RWPE2 (cell line): ENCODE results near the gene MRTFA.
"Not testable (repeated sequence)": the region's sequence is repeated elsewhere in the genome, so short reads cannot be mapped to it uniquely, and the experiment has no call there.

ENCODE experiments used
- ATAC-seq: fragments of 200-7000 bp; cut with Tn5 transposase; 3 replicates; pipeline ENCODE4 v1.9.1; 2021; ENCODE audit warnings: low read depth
- DNase-seq: peaks from one replicate; pipeline ENCODE4 v3.0.0-alpha.2; 2020; ENCODE audit warnings: low spot score
- H3K27ac ChIP-seq: fragments of 450-650 bp; 2 replicates; pipeline ENCODE4 v1.5.1; 2017; ENCODE audit warnings: mild to moderate bottlenecking; ENCODE audit not compliant: poor library complexity, severe bottlenecking
- H3K27me3 ChIP-seq: fragments of 250-450 bp; sonication (Bioruptor Pico); 2 replicates; pipeline ENCODE4 v1.5.1; 2021; ENCODE audit warnings: mild to moderate bottlenecking, moderate library complexity; ENCODE audit not compliant: insufficient read depth, poor library complexity, severe bottlenecking
- H3K36me3 ChIP-seq: fragments of 250-450 bp; sonication (Bioruptor Pico); 2 replicates; pipeline ENCODE4 v1.5.1; 2020; ENCODE audit warnings: low read depth, mild to moderate bottlenecking, moderate library complexity
- H3K4me1 ChIP-seq: fragments of 250-450 bp; sonication (Bioruptor Pico); 2 replicates; pipeline ENCODE4 v1.5.1; 2021; ENCODE audit warnings: mild to moderate bottlenecking, moderate library complexity; ENCODE audit not compliant: insufficient read depth, poor library complexity, severe bottlenecking
- H3K4me3 ChIP-seq: fragments of 250-450 bp; sonication (Bioruptor Pico); 2 replicates; pipeline ENCODE4 v1.5.1; 2021; ENCODE audit warnings: mild to moderate bottlenecking, moderate library complexity; ENCODE audit not compliant: severe bottlenecking
- H3K9me3 ChIP-seq: fragments of 250-450 bp; sonication (Bioruptor Pico); 2 replicates; pipeline ENCODE4 v1.5.1; 2021; ENCODE audit warnings: mild to moderate bottlenecking, moderate library complexity; ENCODE audit not compliant: severe bottlenecking
- CTCF ChIP-seq: fragments of 450-650 bp; IDR thresholded peaks from one replicate; pipeline ENCODE4 v1.5.1; 2017; ENCODE audit warnings: mild to moderate bottlenecking, moderate library complexity; ENCODE audit not compliant: poor library complexity, severe bottlenecking

The MRTFA gene

GRCh38 chr22:40534379-40535188, 101.9 kb downstream of the MRTFA start:
- H3K4me3 ChIP-seq = no peak overlapping the region
- H3K4me1 ChIP-seq = peaks cover 42% of the 10 kb centered on the region
- no peaks in the 10 kb centered on the region for H3K36me3 ChIP-seq
- peak overlapping the region; percentile 89 for H3K27ac ChIP-seq
- no peak for TF ChIP-seq CTCF
- ATAC-seq = peak; percentile 81
- no peak for DNase-seq
- no peaks in the 10 kb centered on the region for H3K27me3 ChIP-seq
- no peaks in the 10 kb centered on the region for H3K9me3 ChIP-seq

- no peak for DNase-seq
- peak; percentile 87 for ATAC-seq
- Histone ChIP-seq H3K27me3 (no peaks in the 10 kb centered on the region), H3K4me3 (peak overlapping the region; percentile 13), H3K9me3 (no peaks in the 10 kb centered on the region), H3K4me1 (peaks cover 44% of the 10 kb centered on the region), H3K27ac (peak overlapping the region; percentile 89), H3K36me3 (no peaks in the 10 kb centered on the region)
- no peak for TF ChIP-seq CTCF
Observed at GRCh38 chr22:40533712-40534378, 102.7 kb downstream of the MRTFA start.

GRCh38 chr22:40531951-40532900, 104.3 kb downstream of the MRTFA start:
- ATAC-seq (no peak), DNase-seq (no peak)
- Histone ChIP-seq H3K4me1 (peaks cover 51% of the 10 kb centered on the region), H3K9me3 (no peaks in the 10 kb centered on the region), H3K27me3 (no peaks in the 10 kb centered on the region), H3K4me3 (no peak overlapping the region), H3K36me3 (no peaks in the 10 kb centered on the region), H3K27ac (peak overlapping the region; percentile 89)
- TF ChIP-seq CTCF = no peak

- H3K4me3 ChIP-seq, H3K27me3 ChIP-seq, DNase-seq, H3K36me3 ChIP-seq, H3K27ac ChIP-seq, ATAC-seq, H3K9me3 ChIP-seq: not testable (repeated sequence)
- H3K4me1 ChIP-seq = peaks cover 50% of the 10 kb centered on the region
Observed at GRCh38 chr22:40530391-40530790, 106.1 kb downstream of the MRTFA start.

- H3K4me1 ChIP-seq = peaks cover 53% of the 10 kb centered on the region
- no peaks in the 10 kb centered on the region for H3K9me3 ChIP-seq
- no peak overlapping the region for H3K4me3 ChIP-seq
- H3K36me3 ChIP-seq = peaks cover 3% of the 10 kb centered on the region; the same call in 1 of the 2 replicates
- H3K27me3 ChIP-seq = no peaks in the 10 kb centered on the region
- no peak for ATAC-seq
- peak overlapping the region; percentile 44 for H3K27ac ChIP-seq
- no peak for TF ChIP-seq CTCF
- DNase-seq = no peak
Observed at GRCh38 chr22:40529821-40530220, 106.7 kb downstream of the MRTFA start.
